Esophagus squamous epithelium (tissue), 4 donors: Measurements from ENCODE around the gene PITHD1. TPM values are rescaled to one million over a fixed set of nuclear protein-coding genes. Genes with fewer than 3 reads are reported as not detected.

Experiments
- total RNA-seq, 4 donors: library from RNA; depleted of rRNA; stranded (reverse); fragments of >200 nt; gene quantifications; one replicate each; pipeline ENCODE4 v1.1.0, GENCODE V29; 2016

PITHD1 gene
- total RNA-seq, 4 donors from 2014 or later: 57.4 to 86.3 (median 78.0) TPM

Other genes with a start within 250 kb of the PITHD1 start
- gene E2F2, start 247.2 kb upstream of the PITHD1 start, total RNA-seq: 10 to 100 TPM; 10.1 to 16.9 (median 11.8) TPM
- gene ID3, start 218.9 kb upstream of the PITHD1 start, total RNA-seq: 10 to 100 TPM; 12.6 to 62.9 (median 37.5) TPM
- 1,000 to 10,000 TPM in 2 of 4 donors, 100 to 1,000 TPM in 2; 698 to 1,431 (median 989) TPM for gene RPL11, start 86.6 kb upstream of the PITHD1 start, total RNA-seq
- 10 to 100 TPM; 37.8 to 44.0 (median 41.2) TPM for gene ELOA, start 34.9 kb upstream of the PITHD1 start, total RNA-seq
- 10 to 100 TPM; 51.9 to 75.5 (median 64.4) TPM for gene LYPLA2, start 12.7 kb downstream of the PITHD1 start, total RNA-seq
- 10 to 100 TPM; 55.1 to 81.0 (median 60.4) TPM for gene GALE, start 22.3 kb downstream of the PITHD1 start, total RNA-seq
- 10 to 100 TPM; 14.3 to 38.9 (median 26.6) TPM for gene HMGCL, start 47.0 kb downstream of the PITHD1 start, total RNA-seq
- gene FUCA1, start 89.9 kb downstream of the PITHD1 start, total RNA-seq: 10 to 100 TPM; 10.1 to 32.2 (median 17.5) TPM
- under 1 TPM in 1 of 4 donors, not detected in 3; under 0.01 TPM for gene CNR2, start 134.9 kb downstream of the PITHD1 start, total RNA-seq
- 100 to 1,000 TPM in 1 of 4 donors, 10 to 100 TPM in 3; 42.6 to 123 (median 88.7) TPM for gene PNRC2, start 181.4 kb downstream of the PITHD1 start, total RNA-seq
- 10 to 100 TPM; 45.1 to 96.1 (median 67.1) TPM for gene SRSF10, start 201.9 kb downstream of the PITHD1 start, total RNA-seq